Right atrium auricular region (tissue), 2 donors: ENCODE results near the gene STH. TPM values are rescaled to one million over a fixed set of nuclear protein-coding genes. Genes with fewer than 3 reads are reported as not detected.

ENCODE experiments used
- DNase-seq: peaks from one replicate; pipeline ENCODE4 v3.0.0-alpha.2; 2019; ENCODE audit warnings: low spot score
- H3K27ac ChIP-seq, 2 donors: fragments of 200-600 bp; sonication (generic); 1 replicate in 1 of 2; 2 replicates in 1 of 2; pipeline ENCODE4 v1.5.1; 2016 to 2019
- H3K27me3 ChIP-seq, 2 donors: fragments of 200-600 bp; sonication (generic); one replicate each; pipeline versions ENCODE4 v1.5.1 to v1.6.0; 2017 to 2019
- H3K36me3 ChIP-seq: fragments of 200-600 bp; sonication (generic); one replicate; pipeline ENCODE4 v1.5.1; 2016
- H3K4me1 ChIP-seq, 2 donors: fragments of 200-600 bp; sonication (generic); one replicate each; pipeline versions ENCODE4 v1.5.1 to v1.6.0; 2017 to 2019
- H3K4me3 ChIP-seq, 2 donors: fragments of 200-600 bp; sonication (generic); 1 replicate in 1 of 2; 2 replicates in 1 of 2; pipeline ENCODE4 v1.5.1; 2017 to 2019; ENCODE audit warnings: mild to moderate bottlenecking in 1 of 2, moderate library complexity in 1 of 2
- H3K9me3 ChIP-seq, 2 donors: fragments of 200-600 bp; sonication (generic); one replicate each; pipeline ENCODE4 v1.5.1; 2019
- CTCF ChIP-seq, 2 donors: fragments of 200-600 bp; sonication (generic); IDR thresholded peaks; one replicate each; pipeline ENCODE4 v1.5.1; 2019; ENCODE audit warnings: antibody characterized with exemption in 2 of 2
- total RNA-seq, 2 donors: library from RNA; depleted of rRNA; stranded (reverse); fragments of >200 nt; gene quantifications; one replicate each; pipeline ENCODE4 v1.1.0, GENCODE V29; 2016

STH gene
- total RNA-seq, 2 donors from 2014 or later: not detected

GRCh38 chr17:46043606-46044005, 44.6 kb downstream of the STH start:
- no peak for DNase-seq
- no peak overlapping the region for H3K4me3 ChIP-seq
- peaks cover 0 to 42% of the 10 kb centered on the region in 2 donors for H3K4me1 ChIP-seq
- peak overlapping the region in 1 of 2 donors; percentile 40 for H3K27ac ChIP-seq
- H3K36me3 ChIP-seq: peaks cover 32% of the 10 kb centered on the region
- no peaks in the 10 kb centered on the region for H3K27me3 ChIP-seq
- TF ChIP-seq CTCF (IDR thresholded peaks at IDR 0.05): no peak
- H3K9me3 ChIP-seq: no peaks in the 10 kb centered on the region

GRCh38 chr17:46044286-46044928, 45.4 kb downstream of the STH start:
- no peak overlapping the region for H3K4me3 ChIP-seq
- peaks cover 0 to 34% of the 10 kb centered on the region in 2 donors for H3K4me1 ChIP-seq
- H3K27ac ChIP-seq: peak overlapping the region; percentile 10 to 40
- DNase-seq: peak; percentile 87
- no peaks in the 10 kb centered on the region for H3K27me3 ChIP-seq
- TF ChIP-seq CTCF (IDR thresholded peaks at IDR 0.05): peak; percentile 67 to 89
- H3K9me3 ChIP-seq: no peaks in the 10 kb centered on the region
- peaks cover 32% of the 10 kb centered on the region for H3K36me3 ChIP-seq

GRCh38 chr17:46044989-46045388, 45.9 kb downstream of the STH start:
- no peak for TF ChIP-seq CTCF (IDR thresholded peaks at IDR 0.05)
- Histone ChIP-seq H3K27me3 (no peaks in the 10 kb centered on the region), H3K36me3 (peaks cover 32% of the 10 kb centered on the region), H3K9me3 (no peaks in the 10 kb centered on the region), H3K27ac (no peak overlapping the region), H3K4me3 (no peak overlapping the region), H3K4me1 (peaks cover 0 to 28% of the 10 kb centered on the region in 2 donors)
- DNase-seq: no peak

- no peak for TF ChIP-seq CTCF (IDR thresholded peaks at IDR 0.05)
- H3K9me3 ChIP-seq: no peaks in the 10 kb centered on the region
- no peak for DNase-seq
- peak overlapping the region in 1 of 2 donors; percentile 3 for H3K27ac ChIP-seq
- no peaks in the 10 kb centered on the region for H3K27me3 ChIP-seq
- peaks cover 0 to 25% of the 10 kb centered on the region in 2 donors for H3K4me1 ChIP-seq
- peaks cover 38% of the 10 kb centered on the region for H3K36me3 ChIP-seq
- H3K4me3 ChIP-seq: no peak overlapping the region
These were observed 46.6 kb downstream of the STH start for GRCh38 chr17:46045639-46046038.

GRCh38 chr17:46046957-46047356, 47.9 kb downstream of the STH start:
- no peak overlapping the region for H3K27ac ChIP-seq
- H3K4me1 ChIP-seq: peaks cover 0 to 25% of the 10 kb centered on the region in 2 donors
- no peak for DNase-seq
- H3K36me3 ChIP-seq: peaks cover 45% of the 10 kb centered on the region
- no peak for TF ChIP-seq CTCF (IDR thresholded peaks at IDR 0.05)
- no peaks in the 10 kb centered on the region for H3K27me3 ChIP-seq
- H3K9me3 ChIP-seq: no peaks in the 10 kb centered on the region
- H3K4me3 ChIP-seq: no peak overlapping the region

GRCh38 chr17:46047398-46047797, 48.3 kb downstream of the STH start:
- DNase-seq: no peak
- no peak for TF ChIP-seq CTCF (IDR thresholded peaks at IDR 0.05)
- peaks cover 45% of the 10 kb centered on the region for H3K36me3 ChIP-seq
- peaks cover 0 to 25% of the 10 kb centered on the region in 2 donors for H3K4me1 ChIP-seq
- H3K27ac ChIP-seq: no peak overlapping the region
- no peaks in the 10 kb centered on the region for H3K27me3 ChIP-seq
- no peaks in the 10 kb centered on the region for H3K9me3 ChIP-seq
- H3K4me3 ChIP-seq: no peak overlapping the region
